ENCODE data around the gene GIPC3. TPM values are rescaled to one million over a fixed set of nuclear protein-coding genes. Genes with fewer than 3 reads are reported as not detected.

The GIPC3 gene
- total and polyA plus RNA-seq, 7 donors: under 0.01 to 1.0 (median 0.83) TPM; not detected in 4

GRCh38 chr19:3572855-3573161 is 12.5 kb upstream of the GIPC3 start, which contains the start of gene HMG20B:
Gene HMG20B (plus strand): TSS chr19:3572944. CDS start chr19:3573310, 366 bp downstream.
- intact Hi-C loops (cut with DNase I): loop anchor here (1.0 to 2.0 kb wide), 2 partner anchors 15 to 66 kb away; partner anchors contain the start of gene FZR1
- WGBS, 2 donors: 1% methylated on average over 30 of the region's 30 CpGs
- peak within 1 kb of the TSS; percentile 68 to 98 (median 94) for H3K4me3 ChIP-seq
- no peak for DNase-seq
- H3K27me3 ChIP-seq: no peaks in the 10 kb centered on the region
- peak within 1 kb of the TSS; percentile 76 to 91 (median 90) for H3K27ac ChIP-seq
- TF ChIP-seq, protein P1, sequence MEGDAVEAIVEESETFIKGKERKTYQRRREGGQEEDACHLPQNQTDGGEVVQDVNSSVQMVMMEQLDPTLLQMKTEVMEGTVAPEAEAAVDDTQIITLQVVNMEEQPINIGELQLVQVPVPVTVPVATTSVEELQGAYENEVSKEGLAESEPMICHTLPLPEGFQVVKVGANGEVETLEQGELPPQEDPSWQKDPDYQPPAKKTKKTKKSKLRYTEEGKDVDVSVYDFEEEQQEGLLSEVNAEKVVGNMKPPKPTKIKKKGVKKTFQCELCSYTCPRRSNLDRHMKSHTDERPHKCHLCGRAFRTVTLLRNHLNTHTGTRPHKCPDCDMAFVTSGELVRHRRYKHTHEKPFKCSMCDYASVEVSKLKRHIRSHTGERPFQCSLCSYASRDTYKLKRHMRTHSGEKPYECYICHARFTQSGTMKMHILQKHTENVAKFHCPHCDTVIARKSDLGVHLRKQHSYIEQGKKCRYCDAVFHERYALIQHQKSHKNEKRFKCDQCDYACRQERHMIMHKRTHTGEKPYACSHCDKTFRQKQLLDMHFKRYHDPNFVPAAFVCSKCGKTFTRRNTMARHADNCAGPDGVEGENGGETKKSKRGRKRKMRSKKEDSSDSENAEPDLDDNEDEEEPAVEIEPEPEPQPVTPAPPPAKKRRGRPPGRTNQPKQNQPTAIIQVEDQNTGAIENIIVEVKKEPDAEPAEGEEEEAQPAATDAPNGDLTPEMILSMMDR (IDR thresholded peaks at IDR 0.05): no peak
- TF ChIP-seq POLR2AphosphoS5 (IDR thresholded peaks at IDR 0.05) (peak in 3 of 4 donors; percentile 17 to 71 (median 62)), EP300 (IDR thresholded peaks at IDR 0.05) (no peak), POLR2A (IDR thresholded peaks at IDR 0.05) (peak in 1 of 2 donors; percentile 14)
- no peaks in the 10 kb centered on the region for H3K9me3 ChIP-seq
- H3K36me3 ChIP-seq: no peaks in the 10 kb centered on the region
- peaks cover 0 to 44% (median 37%) of the 10 kb centered on the region in 4 donors for H3K4me1 ChIP-seq

DNA sequence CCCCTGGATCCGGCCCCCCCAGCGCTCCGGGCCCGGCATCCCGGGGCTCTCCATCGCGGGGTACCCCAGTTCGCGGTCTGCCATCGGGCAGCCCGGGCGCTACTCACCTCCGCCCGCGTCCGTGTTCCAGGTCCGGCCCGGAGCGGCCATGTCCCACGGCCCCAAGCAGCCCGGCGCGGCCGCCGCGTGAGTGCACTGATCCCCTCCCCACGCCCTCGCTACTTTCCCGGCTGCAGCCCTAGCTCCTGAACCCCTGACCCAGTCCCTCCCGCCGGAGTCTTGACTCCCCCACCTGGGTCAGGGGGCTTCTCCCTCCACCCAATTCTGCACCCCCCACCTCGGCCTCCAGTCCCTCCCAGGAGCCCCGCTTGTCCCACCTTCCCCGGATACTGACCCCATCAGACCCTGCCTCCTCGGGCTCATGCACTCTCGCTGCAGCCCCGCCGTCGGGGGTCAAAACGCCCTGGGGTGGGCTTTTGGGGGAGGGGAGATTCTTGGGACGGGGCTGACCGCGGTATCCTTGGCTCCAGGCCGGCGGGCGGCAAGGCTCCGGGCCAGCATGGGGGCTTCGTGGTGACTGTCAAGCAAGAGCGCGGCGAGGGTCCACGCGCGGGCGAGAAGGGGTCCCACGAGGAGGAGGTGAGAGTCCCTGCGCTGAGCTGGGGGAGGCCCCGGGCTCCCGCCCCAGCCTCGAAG is 12.0 kb upstream of the GIPC3 start:
- DNase-seq: peak; percentile 74

DNA sequence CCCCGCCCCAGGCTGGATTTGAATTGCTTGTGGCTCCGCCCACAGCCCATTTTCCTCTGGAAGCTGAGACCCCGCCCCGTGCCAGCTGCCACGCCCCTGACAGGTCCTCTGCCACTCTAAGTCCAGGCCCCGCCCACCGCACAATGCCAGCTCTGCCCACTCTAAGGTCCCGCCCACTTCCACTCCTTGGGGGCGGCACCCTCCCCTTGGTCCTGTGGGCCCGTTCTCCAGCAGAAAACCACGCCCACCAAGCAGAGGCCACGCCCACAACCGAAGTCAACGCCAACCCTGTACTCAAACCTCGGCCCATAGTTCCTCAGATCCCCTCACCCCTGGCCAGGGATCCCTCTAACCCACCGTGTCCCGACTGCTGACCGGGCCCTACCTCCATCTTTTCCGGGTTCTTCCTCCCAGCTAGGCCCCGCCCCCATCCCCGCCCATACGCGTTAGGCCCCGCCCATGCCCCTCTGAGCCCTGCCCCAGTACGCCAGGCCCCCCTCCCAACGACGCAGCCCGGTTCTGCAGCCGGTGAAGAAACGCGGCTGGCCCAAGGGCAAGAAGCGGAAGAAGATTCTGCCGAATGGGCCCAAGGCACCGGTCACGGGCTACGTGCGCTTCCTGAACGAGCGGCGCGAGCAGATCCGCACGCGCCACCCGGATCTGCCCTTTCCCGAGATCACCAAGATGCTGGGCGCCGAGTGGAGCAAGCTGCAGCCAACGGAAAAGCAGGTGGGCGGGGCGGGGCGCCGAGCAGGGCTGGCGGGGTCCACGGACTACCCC is 11.2 kb upstream of the GIPC3 start:
- Histone ChIP-seq H3K4me3 (peak overlapping the region; percentile 68 to 98 (median 94)), H3K27ac (peak overlapping the region; percentile 76 to 91 (median 90)), H3K4me1 (peaks cover 0 to 44% (median 37%) of the 10 kb centered on the region in 4 donors), H3K36me3 (no peaks in the 10 kb centered on the region), H3K9me3 (no peaks in the 10 kb centered on the region), H3K27me3 (no peaks in the 10 kb centered on the region)
- TF ChIP-seq, protein P1 (IDR thresholded peaks at IDR 0.05): no peak
- TF ChIP-seq EP300 (IDR thresholded peaks at IDR 0.05) (no peak), POLR2A (IDR thresholded peaks at IDR 0.05) (no peak), POLR2AphosphoS5 (IDR thresholded peaks at IDR 0.05) (no peak)
- DNase-seq: peak; percentile 89
- intact Hi-C loops (cut with DNase I): loop anchor here (2.0 kb wide), 1 partner anchor 67 kb away; the partner anchor contains the start of gene FZR1
- WGBS, 2 donors: 62 to 64% methylated on average over 55 of the region's 55 CpGs

More for the DNA sequence above, 12.0 kb upstream of the GIPC3 start:
- H3K27ac ChIP-seq: peak overlapping the region; percentile 76 to 91 (median 90)
- intact Hi-C loops (cut with DNase I): loop anchor here (2.0 kb wide), 1 partner anchor 67 kb away; the partner anchor contains the start of gene FZR1
- no peaks in the 10 kb centered on the region for H3K9me3 ChIP-seq
- no peaks in the 10 kb centered on the region for H3K27me3 ChIP-seq
- H3K36me3 ChIP-seq: no peaks in the 10 kb centered on the region
- peak overlapping the region; percentile 68 to 98 (median 94) for H3K4me3 ChIP-seq
- TF ChIP-seq EP300 (IDR thresholded peaks at IDR 0.05) (no peak), POLR2A (IDR thresholded peaks at IDR 0.05) (no peak), POLR2AphosphoS5 (IDR thresholded peaks at IDR 0.05) (no peak)
- TF ChIP-seq, protein P1 (IDR thresholded peaks at IDR 0.05): no peak
- 1 to 2% methylated on average over 60 of the region's 60 CpGs for WGBS, 2 donors
- peaks cover 0 to 44% (median 37%) of the 10 kb centered on the region in 4 donors for H3K4me1 ChIP-seq

DNA sequence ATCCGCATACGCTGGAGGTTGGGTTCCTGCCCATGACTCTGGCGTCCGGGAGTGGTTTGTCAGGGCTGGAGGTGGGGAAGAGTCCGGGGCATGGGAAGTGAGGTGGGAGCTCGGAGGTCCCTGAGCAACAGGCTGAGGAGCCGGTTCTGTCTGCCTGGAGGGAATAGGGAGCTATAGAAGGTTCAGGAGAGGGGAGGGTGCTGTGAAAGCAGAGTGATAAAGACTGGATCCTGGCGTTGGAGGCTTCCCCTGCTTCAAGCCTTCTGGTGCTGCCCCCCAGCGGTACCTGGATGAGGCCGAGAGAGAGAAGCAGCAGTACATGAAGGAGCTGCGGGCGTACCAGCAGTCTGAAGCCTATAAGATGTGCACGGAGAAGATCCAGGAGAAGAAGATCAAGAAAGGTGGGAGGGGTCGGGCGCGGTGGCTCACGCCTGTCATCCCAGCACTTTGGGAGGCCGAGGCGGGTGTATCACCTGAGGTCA is 10.0 kb upstream of the GIPC3 start:
- Histone ChIP-seq H3K36me3 (no peaks in the 10 kb centered on the region), H3K27ac (no peak overlapping the region), H3K4me1 (peaks cover 0 to 48% (median 39%) of the 10 kb centered on the region in 4 donors), H3K9me3 (no peaks in the 10 kb centered on the region), H3K27me3 (no peaks in the 10 kb centered on the region), H3K4me3 (no peak overlapping the region)
- intact Hi-C loops (cut with DNase I): loop anchor here (5.0 kb wide), 1 partner anchor 42 kb away; no protein-coding TSS in a partner anchor
- 89 to 93% methylated on average over 19 of the region's 19 CpGs for WGBS, 2 donors
- DNase-seq: no peak
- TF ChIP-seq EP300 (IDR thresholded peaks at IDR 0.05): no peak
- TF ChIP-seq, protein P1 (IDR thresholded peaks at IDR 0.05): no peak
- TF ChIP-seq POLR2A (IDR thresholded peaks at IDR 0.05): no peak
- TF ChIP-seq POLR2AphosphoS5 (IDR thresholded peaks at IDR 0.05): no peak
